ENCODE results near the gene LYPD3.
"Not testable (repeated sequence)": the region's sequence is repeated elsewhere in the genome, so short reads cannot be mapped to it uniquely, and the experiment has no call there.

LYPD3 gene

GRCh38 chr19:43444091-43444490, 21.3 kb downstream of the LYPD3 start:
- not testable (repeated sequence) for H3K27me3 ChIP-seq (ENCODE audit: low read depth, low read length); H3K4me3 ChIP-seq (ENCODE audit: low read depth in 1 of 2, low read length in 2 of 2); H3K27ac ChIP-seq (ENCODE audit: low read length); H3K9me3 ChIP-seq (ENCODE audit: control insufficient read depth in 1 of 2, low read length in 2 of 2); H3K4me1 ChIP-seq (ENCODE audit: control insufficient read depth in 1 of 2, insufficient read depth in 2 of 2, low read length in 2 of 2); H3K36me3 ChIP-seq (ENCODE audit: control insufficient read depth in 1 of 2, insufficient read depth in 2 of 2, low read length in 2 of 2)

DNA sequence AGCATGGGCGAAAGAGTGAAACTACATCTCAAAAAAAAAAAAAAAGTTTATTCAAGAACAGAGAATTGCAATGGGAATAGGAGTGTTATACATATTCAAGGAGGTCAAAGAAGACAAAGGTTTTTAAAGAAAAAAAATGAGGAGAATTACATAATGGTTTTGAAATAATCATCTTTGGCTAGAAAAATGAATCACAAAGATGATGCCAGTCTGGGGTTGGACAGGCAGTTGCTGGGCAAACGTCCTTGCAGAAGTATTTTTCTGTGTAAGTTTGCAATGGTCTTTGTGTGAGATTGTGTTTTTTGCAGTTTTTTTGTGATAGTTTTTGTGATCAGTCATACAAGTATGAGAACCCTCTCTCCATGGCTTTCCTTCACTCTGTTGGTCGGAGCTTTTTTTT, 23.7 kb downstream of the LYPD3 start:
- Histone ChIP-seq H3K27me3 (ENCODE audit: low read depth, low read length) (no peaks in the 10 kb centered on the region), H3K36me3 (ENCODE audit: control insufficient read depth in 1 of 2, insufficient read depth in 2 of 2, low read length in 2 of 2) (no peaks in the 10 kb centered on the region), H3K4me3 (ENCODE audit: low read depth in 1 of 2, low read length in 2 of 2) (no peak overlapping the region), H3K27ac (ENCODE audit: low read length) (no peak overlapping the region), H3K4me1 (ENCODE audit: control insufficient read depth in 1 of 2, insufficient read depth in 2 of 2, low read length in 2 of 2) (peaks cover 0 to 5% of the 10 kb centered on the region in 2 donors), H3K9me3 (ENCODE audit: control insufficient read depth in 1 of 2, low read length in 2 of 2) (no peaks in the 10 kb centered on the region)

- no peaks in the 10 kb centered on the region for H3K9me3 ChIP-seq (ENCODE audit: control insufficient read depth in 1 of 2, low read length in 2 of 2)
- H3K27me3 ChIP-seq (ENCODE audit: low read depth, low read length): no peaks in the 10 kb centered on the region
- peaks cover 0 to 5% of the 10 kb centered on the region in 2 donors for H3K4me1 ChIP-seq (ENCODE audit: control insufficient read depth in 1 of 2, insufficient read depth in 2 of 2, low read length in 2 of 2)
- H3K36me3 ChIP-seq (ENCODE audit: control insufficient read depth in 1 of 2, insufficient read depth in 2 of 2, low read length in 2 of 2): no peaks in the 10 kb centered on the region
- H3K4me3 ChIP-seq (ENCODE audit: low read depth in 1 of 2, low read length in 2 of 2): no peak overlapping the region
- no peak overlapping the region for H3K27ac ChIP-seq (ENCODE audit: low read length)
Observed at GRCh38 chr19:43439709-43440063, 25.7 kb downstream of the LYPD3 start.

- Histone ChIP-seq H3K27me3 (ENCODE audit: low read depth, low read length) (no peaks in the 10 kb centered on the region), H3K4me1 (ENCODE audit: control insufficient read depth in 1 of 2, insufficient read depth in 2 of 2, low read length in 2 of 2) (peaks cover 0 to 5% of the 10 kb centered on the region in 2 donors), H3K27ac (ENCODE audit: low read length) (peak overlapping the region; percentile 45), H3K4me3 (ENCODE audit: low read depth in 1 of 2, low read length in 2 of 2) (no peak overlapping the region), H3K9me3 (ENCODE audit: control insufficient read depth in 1 of 2, low read length in 2 of 2) (no peaks in the 10 kb centered on the region), H3K36me3 (ENCODE audit: control insufficient read depth in 1 of 2, insufficient read depth in 2 of 2, low read length in 2 of 2) (no peaks in the 10 kb centered on the region)
Observed at GRCh38 chr19:43439032-43439708, 26.2 kb downstream of the LYPD3 start.

DNA sequence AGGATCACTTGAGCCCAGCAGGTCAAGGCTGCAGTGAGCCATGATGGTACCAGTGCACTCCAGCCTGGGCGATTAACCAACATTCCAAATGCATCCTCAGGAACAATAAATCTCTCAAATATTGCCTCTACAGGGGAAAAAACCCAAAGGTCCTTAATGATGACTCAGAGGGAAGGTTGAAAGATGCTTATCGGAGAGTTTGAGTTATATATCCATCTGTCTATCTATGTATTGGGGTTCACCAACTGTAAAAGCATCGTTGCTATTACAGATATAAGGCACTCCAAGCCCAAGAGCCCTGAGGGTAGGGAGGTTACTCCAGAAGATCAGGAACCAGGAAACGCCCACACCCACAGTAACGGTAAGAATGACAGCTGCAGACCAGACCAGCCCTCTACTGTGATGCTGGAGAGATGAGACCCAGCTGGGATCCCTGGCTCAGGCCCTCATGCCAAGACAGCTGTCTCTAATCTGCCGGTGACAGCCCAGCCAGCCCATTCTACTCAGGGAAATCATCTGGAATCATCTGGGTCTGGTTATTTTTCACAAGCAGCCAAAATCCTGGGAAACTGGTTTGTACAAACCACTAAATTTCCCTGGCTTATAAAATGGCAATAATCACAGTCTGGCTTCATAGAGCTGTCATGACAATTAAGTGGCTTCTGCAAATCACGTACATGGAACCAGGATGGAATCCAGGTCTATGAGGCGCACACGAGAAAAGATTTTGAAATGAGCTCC, 26.9 kb downstream of the LYPD3 start:
- H3K9me3 ChIP-seq (ENCODE audit: control insufficient read depth in 1 of 2, low read length in 2 of 2): no peaks in the 10 kb centered on the region
- no peaks in the 10 kb centered on the region for H3K36me3 ChIP-seq (ENCODE audit: control insufficient read depth in 1 of 2, insufficient read depth in 2 of 2, low read length in 2 of 2)
- no peaks in the 10 kb centered on the region for H3K27me3 ChIP-seq (ENCODE audit: low read depth, low read length)
- peak overlapping the region in 1 of 2 donors; percentile 28 for H3K4me3 ChIP-seq (ENCODE audit: low read depth in 1 of 2, low read length in 2 of 2)
- peaks cover 0 to 5% of the 10 kb centered on the region in 2 donors for H3K4me1 ChIP-seq (ENCODE audit: control insufficient read depth in 1 of 2, insufficient read depth in 2 of 2, low read length in 2 of 2)
- peak overlapping the region; percentile 45 for H3K27ac ChIP-seq (ENCODE audit: low read length)

GRCh38 chr19:43437712-43438111, 27.7 kb downstream of the LYPD3 start:
- no peak overlapping the region for H3K27ac ChIP-seq (ENCODE audit: low read length)
- H3K36me3 ChIP-seq (ENCODE audit: control insufficient read depth in 1 of 2, insufficient read depth in 2 of 2, low read length in 2 of 2): no peaks in the 10 kb centered on the region
- no peaks in the 10 kb centered on the region for H3K9me3 ChIP-seq (ENCODE audit: control insufficient read depth in 1 of 2, low read length in 2 of 2)
- H3K27me3 ChIP-seq (ENCODE audit: low read depth, low read length): no peaks in the 10 kb centered on the region
- peaks cover under 1 to 5% of the 10 kb centered on the region in 2 donors for H3K4me1 ChIP-seq (ENCODE audit: control insufficient read depth in 1 of 2, insufficient read depth in 2 of 2, low read length in 2 of 2)
- no peak overlapping the region for H3K4me3 ChIP-seq (ENCODE audit: low read depth in 1 of 2, low read length in 2 of 2)

DNA sequence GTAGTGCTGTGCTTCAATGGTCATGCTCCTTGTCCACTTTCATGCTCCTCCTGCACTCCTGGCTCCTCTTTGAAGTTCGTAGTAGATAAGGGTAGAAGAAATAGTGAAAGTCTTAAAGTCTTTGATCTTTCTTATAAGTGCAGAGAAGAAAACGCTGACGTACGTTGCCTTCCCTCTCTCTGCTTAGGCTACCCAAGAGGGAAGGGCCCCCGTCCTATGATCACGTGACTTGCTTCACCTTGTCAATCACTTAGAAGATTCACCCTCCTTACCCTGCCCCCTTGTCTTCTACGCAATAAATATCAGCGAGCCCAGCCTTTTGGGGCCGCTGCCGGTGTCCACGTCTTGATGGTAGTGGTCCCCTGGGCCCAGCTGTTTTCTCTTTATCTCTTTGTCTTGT, 28.1 kb downstream of the LYPD3 start:
- H3K27me3 ChIP-seq (ENCODE audit: low read depth, low read length); H3K4me1 ChIP-seq (ENCODE audit: control insufficient read depth in 1 of 2, insufficient read depth in 2 of 2, low read length in 2 of 2); H3K4me3 ChIP-seq (ENCODE audit: low read depth in 1 of 2, low read length in 2 of 2); H3K36me3 ChIP-seq (ENCODE audit: control insufficient read depth in 1 of 2, insufficient read depth in 2 of 2, low read length in 2 of 2); H3K9me3 ChIP-seq (ENCODE audit: control insufficient read depth in 1 of 2, low read length in 2 of 2); H3K27ac ChIP-seq (ENCODE audit: low read length): not testable (repeated sequence)

GRCh38 chr19:43435775-43436174, 29.6 kb downstream of the LYPD3 start:
- H3K4me3 ChIP-seq (ENCODE audit: low read depth in 1 of 2, low read length in 2 of 2): no peak overlapping the region
- H3K4me1 ChIP-seq (ENCODE audit: control insufficient read depth in 1 of 2, insufficient read depth in 2 of 2, low read length in 2 of 2): peaks cover 3 to 5% of the 10 kb centered on the region in 2 donors
- H3K27me3 ChIP-seq (ENCODE audit: low read depth, low read length): no peaks in the 10 kb centered on the region
- no peaks in the 10 kb centered on the region for H3K36me3 ChIP-seq (ENCODE audit: control insufficient read depth in 1 of 2, insufficient read depth in 2 of 2, low read length in 2 of 2)
- H3K9me3 ChIP-seq (ENCODE audit: control insufficient read depth in 1 of 2, low read length in 2 of 2): no peaks in the 10 kb centered on the region
- no peak overlapping the region for H3K27ac ChIP-seq (ENCODE audit: low read length)

DNA sequence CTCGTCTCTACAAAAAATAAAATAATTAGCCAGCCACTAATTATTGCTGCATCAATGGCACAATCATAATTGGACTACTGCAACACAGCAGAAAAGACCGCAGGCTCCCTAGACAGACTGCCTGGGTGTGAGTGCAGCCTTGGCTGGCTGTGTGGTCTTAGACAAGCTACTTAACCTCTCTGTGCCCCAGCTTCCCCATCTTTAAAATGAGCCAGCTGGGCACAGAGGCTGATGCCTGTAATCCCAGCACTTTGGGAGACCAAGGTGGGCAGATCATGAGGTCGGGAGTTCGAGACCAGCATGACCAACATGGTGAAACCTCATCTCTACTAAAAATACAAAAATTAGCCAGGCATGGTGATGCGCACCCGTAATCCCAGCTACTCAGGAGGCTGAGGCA, 31.7 kb downstream of the LYPD3 start:
- no peaks in the 10 kb centered on the region for H3K27me3 ChIP-seq (ENCODE audit: low read depth, low read length)
- H3K4me1 ChIP-seq (ENCODE audit: control insufficient read depth in 1 of 2, insufficient read depth in 2 of 2, low read length in 2 of 2): peaks cover 3 to 4% of the 10 kb centered on the region in 2 donors
- H3K36me3 ChIP-seq (ENCODE audit: control insufficient read depth in 1 of 2, insufficient read depth in 2 of 2, low read length in 2 of 2): no peaks in the 10 kb centered on the region
- no peak overlapping the region for H3K4me3 ChIP-seq (ENCODE audit: low read depth in 1 of 2, low read length in 2 of 2)
- H3K27ac ChIP-seq (ENCODE audit: low read length): no peak overlapping the region
- H3K9me3 ChIP-seq (ENCODE audit: control insufficient read depth in 1 of 2, low read length in 2 of 2): no peaks in the 10 kb centered on the region

GRCh38 chr19:43433358-43433673, 32.1 kb downstream of the LYPD3 start:
- H3K27ac ChIP-seq (ENCODE audit: low read length): no peak overlapping the region
- H3K4me1 ChIP-seq (ENCODE audit: control insufficient read depth in 1 of 2, insufficient read depth in 2 of 2, low read length in 2 of 2): peaks cover under 1 to 3% of the 10 kb centered on the region in 2 donors
- no peak overlapping the region for H3K4me3 ChIP-seq (ENCODE audit: low read depth in 1 of 2, low read length in 2 of 2)
- no peaks in the 10 kb centered on the region for H3K27me3 ChIP-seq (ENCODE audit: low read depth, low read length)
- no peaks in the 10 kb centered on the region for H3K9me3 ChIP-seq (ENCODE audit: control insufficient read depth in 1 of 2, low read length in 2 of 2)
- no peaks in the 10 kb centered on the region for H3K36me3 ChIP-seq (ENCODE audit: control insufficient read depth in 1 of 2, insufficient read depth in 2 of 2, low read length in 2 of 2)

DNA sequence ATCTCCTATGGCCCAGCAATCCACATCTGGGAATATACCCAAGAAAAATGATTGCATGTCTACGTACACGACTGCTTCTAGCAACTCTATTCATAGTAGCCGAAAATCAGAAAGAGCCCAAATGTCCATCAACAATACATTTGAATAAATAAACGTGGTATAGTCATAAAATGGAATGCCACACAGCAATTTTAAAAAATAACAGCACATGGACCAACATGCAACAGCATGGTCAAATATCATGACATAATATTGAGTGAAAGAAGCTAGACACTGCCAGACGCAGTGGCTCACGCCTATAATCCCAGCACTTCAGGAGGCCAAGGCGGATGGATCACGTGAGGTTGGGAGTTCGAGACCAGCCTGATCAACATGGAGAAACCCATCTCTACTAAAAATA, 34.4 kb downstream of the LYPD3 start:
- H3K27ac ChIP-seq (ENCODE audit: low read length): no peak overlapping the region
- H3K9me3 ChIP-seq (ENCODE audit: control insufficient read depth in 1 of 2, low read length in 2 of 2): no peaks in the 10 kb centered on the region
- peaks cover 0 to 3% of the 10 kb centered on the region in 2 donors for H3K4me1 ChIP-seq (ENCODE audit: control insufficient read depth in 1 of 2, insufficient read depth in 2 of 2, low read length in 2 of 2)
- no peaks in the 10 kb centered on the region for H3K27me3 ChIP-seq (ENCODE audit: low read depth, low read length)
- H3K4me3 ChIP-seq (ENCODE audit: low read depth in 1 of 2, low read length in 2 of 2): no peak overlapping the region
- H3K36me3 ChIP-seq (ENCODE audit: control insufficient read depth in 1 of 2, insufficient read depth in 2 of 2, low read length in 2 of 2): no peaks in the 10 kb centered on the region
